GM23248 (cell line): ENCODE data around the gene ABHD1.

Experiments used
- EZH2 ChIP-seq: fragments of 200-600 bp; sonication (generic); IDR thresholded peaks from 2 replicates; pipeline ENCODE4 v1.6.1; 2018; ENCODE audit warnings: antibody characterized with exemption, mild to moderate bottlenecking; ENCODE audit not compliant: insufficient read depth, poor library complexity, severe bottlenecking
- EZH2phosphoT487 ChIP-seq: fragments of 200-600 bp; sonication (generic); IDR thresholded peaks from 2 replicates; pipeline ENCODE4 v1.6.1; 2018; ENCODE audit warnings: antibody characterized with exemption, moderate library complexity, mild to moderate bottlenecking, low read depth; ENCODE audit not compliant: insufficient read depth

- TF ChIP-seq EZH2 (no peak), EZH2phosphoT487 (no peak)
These were observed 39.1 kb upstream of the ABHD1 start for GRCh38 chr2:27084297-27085061.
